GM12878 (cell line): ENCODE results near the gene RECK.

Source experiments
- EZH2 ChIP-seq: IDR thresholded peaks from 2 replicates; pipeline ENCODE4 v1.6.1; 2012; ENCODE audit warnings: low read depth, mild to moderate bottlenecking, control low read depth, inconsistent platforms, low read length, borderline replicate concordance; ENCODE audit not compliant: control insufficient read depth
- KDM1A ChIP-seq: fragments of 200-600 bp; sonication (generic); IDR thresholded peaks from 2 replicates; pipeline ENCODE4 v1.6.1; 2016; ENCODE audit warnings: borderline replicate concordance
- LARP7 ChIP-seq: fragments of 450-650 bp; IDR thresholded peaks from 2 replicates; pipeline ENCODE4 v1.6.1; 2017; ENCODE audit warnings: mild to moderate bottlenecking
- MTA2 ChIP-seq: fragments of 450-650 bp; IDR thresholded peaks from 2 replicates; pipeline ENCODE4 v1.6.1; 2016; ENCODE audit warnings: low read depth, mild to moderate bottlenecking, moderate library complexity
- NFIC ChIP-seq: IDR thresholded peaks from 2 replicates; pipeline ENCODE4 v1.6.1; 2012; ENCODE audit warnings: low read depth, mild to moderate bottlenecking, inconsistent platforms, low read length, moderate library complexity
- NFYB ChIP-seq: IDR thresholded peaks from 2 replicates; pipeline ENCODE4 v1.6.1; 2011; ENCODE audit warnings: low read depth, mild to moderate bottlenecking, low read length, improper control_type of control experiment, moderate library complexity; ENCODE audit not compliant: insufficient read depth
- POLR2A ChIP-seq: IDR thresholded peaks from 2 replicates; pipeline ENCODE4 v1.6.1; 2011; ENCODE audit warnings: low read depth, mild to moderate bottlenecking, low read length
- POLR2AphosphoS5 ChIP-seq: IDR thresholded peaks from 2 replicates; pipeline ENCODE4 v1.6.1; 2011; ENCODE audit warnings: mild to moderate bottlenecking, low read length, inconsistent platforms
- SP1 ChIP-seq: IDR thresholded peaks from one replicate; pipeline ENCODE4 v1.6.1; 2011; ENCODE audit warnings: low read depth, low read length
- SRF ChIP-seq, 2 experiments: IDR thresholded peaks; 2 replicates each; pipeline ENCODE4 v1.6.1; 2011; ENCODE audit warnings: low read depth in 2 of 2, low read length in 2 of 2, mild to moderate bottlenecking in 1 of 2, moderate library complexity in 1 of 2
- TCF12 ChIP-seq: IDR thresholded peaks from 2 replicates; pipeline ENCODE4 v1.6.1; 2011; ENCODE audit warnings: low read depth, mild to moderate bottlenecking, low read length
- YY1 ChIP-seq: IDR thresholded peaks from 2 replicates; pipeline ENCODE4 v1.6.1; 2011; ENCODE audit warnings: low read depth, mild to moderate bottlenecking, low read length
- ZNF24 ChIP-seq: fragments of 450-650 bp; IDR thresholded peaks from 2 replicates; pipeline ENCODE4 v1.6.1; 2017; ENCODE audit warnings: antibody characterized with exemption, mild to moderate bottlenecking
- TF ChIP-seq, protein P1 (sequence below), 3 experiments: IDR thresholded peaks in 2 of 3; conservative IDR thresholded peaks in 1 of 3; 2 replicates each; pipeline ENCODE4 v1.5.1; 2011; ENCODE audit warnings: low read depth in 3 of 3, low read length in 3 of 3, mild to moderate bottlenecking in 3 of 3, control low read depth in 2 of 3, moderate library complexity in 2 of 3, inconsistent platforms in 1 of 3, mixed read lengths in 1 of 3; ENCODE audit not compliant: control insufficient read depth in 2 of 3, insufficient read depth in 1 of 3; ENCODE audit errors: extremely low read depth in 1 of 3

DNA sequence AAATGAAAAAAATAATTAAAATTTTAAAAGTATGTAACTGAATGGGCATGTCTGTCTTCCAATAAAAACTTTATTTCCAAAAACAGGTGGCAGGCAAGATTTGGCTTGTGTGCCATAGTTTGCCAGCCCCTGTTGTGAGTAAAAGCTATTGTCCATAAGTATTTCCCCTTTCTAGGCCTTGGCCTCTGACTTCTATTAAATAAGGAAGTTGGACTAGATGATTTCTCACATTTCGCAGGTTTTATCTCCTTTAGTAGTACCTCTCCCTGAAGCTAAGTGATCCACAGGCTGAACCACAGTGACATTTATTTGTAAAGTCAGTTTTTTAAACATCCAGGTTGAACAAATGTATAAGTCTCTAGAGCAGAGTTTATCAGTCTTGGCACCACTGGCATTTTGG lies 41.3 kb downstream of the RECK start:
- no peak for TF ChIP-seq LARP7
- no peak for TF ChIP-seq MTA2
- no peak for TF ChIP-seq POLR2A
- no peak for TF ChIP-seq NFIC
- TF ChIP-seq, protein P1, sequence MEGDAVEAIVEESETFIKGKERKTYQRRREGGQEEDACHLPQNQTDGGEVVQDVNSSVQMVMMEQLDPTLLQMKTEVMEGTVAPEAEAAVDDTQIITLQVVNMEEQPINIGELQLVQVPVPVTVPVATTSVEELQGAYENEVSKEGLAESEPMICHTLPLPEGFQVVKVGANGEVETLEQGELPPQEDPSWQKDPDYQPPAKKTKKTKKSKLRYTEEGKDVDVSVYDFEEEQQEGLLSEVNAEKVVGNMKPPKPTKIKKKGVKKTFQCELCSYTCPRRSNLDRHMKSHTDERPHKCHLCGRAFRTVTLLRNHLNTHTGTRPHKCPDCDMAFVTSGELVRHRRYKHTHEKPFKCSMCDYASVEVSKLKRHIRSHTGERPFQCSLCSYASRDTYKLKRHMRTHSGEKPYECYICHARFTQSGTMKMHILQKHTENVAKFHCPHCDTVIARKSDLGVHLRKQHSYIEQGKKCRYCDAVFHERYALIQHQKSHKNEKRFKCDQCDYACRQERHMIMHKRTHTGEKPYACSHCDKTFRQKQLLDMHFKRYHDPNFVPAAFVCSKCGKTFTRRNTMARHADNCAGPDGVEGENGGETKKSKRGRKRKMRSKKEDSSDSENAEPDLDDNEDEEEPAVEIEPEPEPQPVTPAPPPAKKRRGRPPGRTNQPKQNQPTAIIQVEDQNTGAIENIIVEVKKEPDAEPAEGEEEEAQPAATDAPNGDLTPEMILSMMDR (IDR thresholded peaks at IDR 0.05 in 2 of 3, conservative IDR thresholded peaks at IDR 0.05 in 1 of 3; ENCODE audit: control insufficient read depth in 2 of 3, extremely low read depth in 1 of 3, insufficient read depth in 1 of 3, low read depth in 3 of 3, low read length in 3 of 3), result no peak
- TF ChIP-seq EZH2, result no peak
- no peak for TF ChIP-seq POLR2AphosphoS5
- no peak for TF ChIP-seq ZNF24
- TF ChIP-seq SRF (IDR thresholded peaks at IDR 0.05; ENCODE audit: low read depth in 2 of 2, low read length in 2 of 2), result no peak
- no peak for TF ChIP-seq SP1
- TF ChIP-seq TCF12, result no peak
- no peak for TF ChIP-seq YY1
- no peak for TF ChIP-seq KDM1A
- no peak for TF ChIP-seq NFYB
